HepG2 (cell line): ENCODE data around the gene GPR15. TPM values are rescaled to one million over a fixed set of nuclear protein-coding genes. Genes with fewer than 3 reads are reported as not detected.

Experiments
- ATAC-seq: fragments of 200-7000 bp; cut with Tn5 transposase; 3 replicates; pipeline ENCODE4 v1.9.1; 2020; ENCODE audit warnings: mild to moderate bottlenecking, moderate library complexity
- BruUV-seq: library from RNA; stranded (reverse); fragments of 400-500 nt; replicated peaks from 2 replicates; lab custom pipeline; 2021; lab: Mats Ljungman, UMichigan
- CTCF ChIA-PET: fragments of 300-600 bp; formaldehyde crosslinking; extraction: SDS; loops from one replicate; lab custom pipeline; 2021; ENCODE audit warnings: low total read pairs, inconsistent platforms, low intra/inter-chr PET ratio; lab: Yijun Ruan, JAX
- POLR2A ChIA-PET: fragments of 350-600 bp; sonication (Branson Sonifier 250); formaldehyde crosslinking; loops from one replicate; lab custom pipeline; 2020; ENCODE audit warnings: antibody characterized with exemption, inconsistent platforms; lab: Yijun Ruan, JAX
- DNase-seq: peaks from one replicate; pipeline ENCODE4 v3.0.0-alpha.2; 2015; ENCODE audit warnings: low spot score
- FAIRE-seq: peaks from 3 replicates; lab custom pipeline; 2011; peaks lifted over from hg19 to GRCh38; lab: Jason Lieb, UNC
- H2AFZ ChIP-seq: one replicate; pipeline ENCODE4 v1.6.1; 2011; ENCODE audit warnings: low read length, inconsistent platforms
- H3K27ac ChIP-seq: fragments of 300-600 bp; 3 replicates; pipeline ENCODE4 v1.8.0; 2011; ENCODE audit warnings: mixed run types, mild to moderate bottlenecking, mixed read lengths, low read length, inconsistent platforms; ENCODE audit not compliant: insufficient read depth; ENCODE audit errors: extremely low read length
- H3K27me3 ChIP-seq, 2 experiments: fragments of 200-600 bp in 1 of 2; 2 replicates in 1 of 2; 3 replicates in 1 of 2; pipeline versions ENCODE4 v1.6.0 to v1.8.0; 2011; ENCODE audit warnings: low read length in 2 of 2, mild to moderate bottlenecking in 2 of 2, moderate library complexity in 2 of 2, inconsistent platforms in 1 of 2; ENCODE audit not compliant: insufficient read depth in 2 of 2, control insufficient read depth in 1 of 2
- H3K36me3 ChIP-seq, 2 experiments: fragments of 200-600 bp in 1 of 2; replicated peaks in 1 of 2; 2 replicates in 1 of 2; 3 replicates in 1 of 2; pipeline versions ENCODE4 v1.5.1 to v1.8.0; 2011; ENCODE audit warnings: low read length in 2 of 2, inconsistent platforms in 1 of 2; ENCODE audit not compliant: insufficient read depth in 2 of 2, control insufficient read depth in 1 of 2
- H3K4me1 ChIP-seq: 2 replicates; pipeline ENCODE4 v1.5.1; 2012; ENCODE audit warnings: low read length, inconsistent platforms; ENCODE audit not compliant: insufficient read depth
- H3K4me2 ChIP-seq: 2 replicates; pipeline ENCODE4 v1.6.0; 2011; ENCODE audit warnings: low read depth, low read length, inconsistent platforms
- H3K4me3 ChIP-seq, 3 experiments: fragments of 200-600 bp in 1 of 3; sonication (generic), shearing (Covaris generic) in 1 of 3; replicated peaks in 1 of 3; 2 replicates each; pipeline ENCODE4 v1.5.1; 2011 to 2016; ENCODE audit warnings: low read length in 3 of 3, inconsistent platforms in 2 of 3, low read depth in 2 of 3, mild to moderate bottlenecking in 2 of 3, control low read depth in 1 of 3, mixed read lengths in 1 of 3; ENCODE audit not compliant: insufficient read depth in 1 of 3
- H3K79me2 ChIP-seq: one replicate; pipeline ENCODE4 v1.6.1; 2011; ENCODE audit warnings: low read length, inconsistent platforms; ENCODE audit not compliant: insufficient read depth
- H3K9ac ChIP-seq: 2 replicates; pipeline ENCODE4 v1.6.0; 2011; ENCODE audit warnings: mild to moderate bottlenecking, low read depth, low read length, inconsistent platforms; ENCODE audit not compliant: insufficient read depth
- H3K9me3 ChIP-seq: 2 replicates; pipeline ENCODE4 v1.5.1; 2012; ENCODE audit warnings: mild to moderate bottlenecking, low read length
- H4K20me1 ChIP-seq: 2 replicates; pipeline ENCODE4 v1.6.0; 2011; ENCODE audit warnings: inconsistent platforms, mild to moderate bottlenecking, low read length, moderate library complexity; ENCODE audit not compliant: insufficient read depth
- AFF4 ChIP-seq: sonication (generic); formaldehyde crosslinking; IDR thresholded peaks from 2 replicates; pipeline ENCODE4 v1.4.0; 2020; ENCODE audit warnings: missing genetic modification reagents
- AGO2 ChIP-seq: fragments of 200-400 bp; formaldehyde crosslinking; optimal IDR thresholded peaks from 2 replicates; pipeline ENCODE3; 2017; ENCODE audit warnings: mild to moderate bottlenecking, low read depth, low read length, moderate library complexity
- ATF7-NPFF ChIP-seq: sonication (generic); formaldehyde crosslinking; IDR thresholded peaks from 2 replicates; pipeline ENCODE4 v1.8.1; 2023; ENCODE audit warnings: mild to moderate bottlenecking, low read depth, missing genetic modification reagents, moderate library complexity
- ATRX ChIP-seq: sonication (generic); formaldehyde crosslinking; IDR thresholded peaks from 2 replicates; pipeline ENCODE4 v1.4.0; 2020; ENCODE audit warnings: missing genetic modification reagents, borderline replicate concordance
- DMAP1 ChIP-seq: IDR thresholded peaks from 2 replicates; pipeline ENCODE4 v1.6.1; 2016
- FOXC1 ChIP-seq: sonication (generic); formaldehyde crosslinking; IDR thresholded peaks from 2 replicates; pipeline ENCODE4 v1.8.0; 2022; ENCODE audit warnings: mild to moderate bottlenecking, missing genetic modification reagents, borderline replicate concordance
- HOXA9 ChIP-seq: sonication (generic); formaldehyde crosslinking; IDR thresholded peaks from 2 replicates; pipeline ENCODE4 v1.8.1; 2022; ENCODE audit warnings: missing genetic modification reagents, mild to moderate bottlenecking, moderate library complexity, borderline replicate concordance
- KLF15 ChIP-seq: sonication (generic); formaldehyde crosslinking; IDR thresholded peaks from 2 replicates; pipeline ENCODE4 v1.8.1; 2023; ENCODE audit warnings: borderline replicate concordance, mild to moderate bottlenecking, inconsistent platforms, missing genetic modification reagents, mixed read lengths
- MYNN ChIP-seq: sonication (generic); formaldehyde crosslinking; IDR thresholded peaks from 2 replicates; pipeline ENCODE4 v1.4.0; 2020; ENCODE audit warnings: mild to moderate bottlenecking, low read depth, missing genetic modification reagents
- PITX1 ChIP-seq: sonication (generic); formaldehyde crosslinking; IDR thresholded peaks from 2 replicates; pipeline ENCODE4 v1.5.1; 2020; ENCODE audit warnings: mild to moderate bottlenecking, missing genetic modification reagents
- SP140L ChIP-seq: sonication (generic); formaldehyde crosslinking; IDR thresholded peaks from 2 replicates; pipeline ENCODE4 v1.4.0; 2020; ENCODE audit warnings: missing genetic modification reagents, borderline replicate concordance
- THYN1 ChIP-seq: sonication (generic); formaldehyde crosslinking; IDR thresholded peaks from 2 replicates; pipeline ENCODE4 v1.8.1; 2023; ENCODE audit warnings: low read depth, mild to moderate bottlenecking, moderate library complexity, missing genetic modification reagents, borderline replicate concordance
- TRIM24 ChIP-seq: sonication (generic); formaldehyde crosslinking; IDR thresholded peaks from 2 replicates; pipeline ENCODE4 v1.8.0; 2022; ENCODE audit warnings: mild to moderate bottlenecking, missing genetic modification reagents
- ZFP37 ChIP-seq: sonication (generic); formaldehyde crosslinking; IDR thresholded peaks from 2 replicates; pipeline ENCODE4 v1.4.0; 2020; ENCODE audit warnings: missing genetic modification reagents, borderline replicate concordance
- ZKSCAN5 ChIP-seq: sonication (generic); formaldehyde crosslinking; IDR thresholded peaks from 2 replicates; pipeline ENCODE4 v1.5.1; 2020; ENCODE audit warnings: mild to moderate bottlenecking, missing genetic modification reagents
- ZNF235 ChIP-seq: sonication (generic); formaldehyde crosslinking; IDR thresholded peaks from 2 replicates; pipeline ENCODE4 v1.8.1; 2023; ENCODE audit warnings: mild to moderate bottlenecking, missing genetic modification reagents, borderline replicate concordance
- ZNF3 ChIP-seq: IDR thresholded peaks from 2 replicates; pipeline ENCODE4 v1.7.0; 2017; ENCODE audit warnings: inconsistent platforms
- ZNF337 ChIP-seq: sonication (generic); formaldehyde crosslinking; IDR thresholded peaks from 2 replicates; pipeline ENCODE4 v1.5.1; 2020; ENCODE audit warnings: missing genetic modification reagents, low read depth, mild to moderate bottlenecking, borderline replicate concordance
- ZNF550 ChIP-seq: sonication (generic); formaldehyde crosslinking; IDR thresholded peaks from 2 replicates; pipeline ENCODE4 v1.4.0; 2020; ENCODE audit warnings: mild to moderate bottlenecking, missing genetic modification reagents, borderline replicate concordance
- ZNF670 ChIP-seq: sonication (generic); formaldehyde crosslinking; IDR thresholded peaks from 2 replicates; pipeline ENCODE4 v1.8.0; 2022; ENCODE audit warnings: mild to moderate bottlenecking, missing genetic modification reagents, borderline replicate concordance
- ZNF746 ChIP-seq: sonication (generic); formaldehyde crosslinking; IDR thresholded peaks from 2 replicates; pipeline ENCODE4 v1.8.0; 2022; ENCODE audit warnings: mild to moderate bottlenecking, missing genetic modification reagents
- WGBS: methylation state at CpG from one replicate; pipeline ENCODE4 v1.1.6; 2017; ENCODE audit warnings: low lambda C conversion rate; 5-methylcytosine and 5-hydroxymethylcytosine counted together
- in situ Hi-C: cut with HindIII; loops from 2 replicates; pipeline ENCODE4 v1.10.0; 2017; ENCODE audit warnings: low pct_unique_long_range_greater_than_20kb; ENCODE audit not compliant: extremely low pct_ligation_motif_present
- intact Hi-C: fragments of 100-400 bp; cut with micrococcal nuclease; formaldehyde crosslinking; loops from one replicate; pipeline ENCODE4 v1.10.0; 2022; ENCODE audit not compliant: unreplicated experiment
- polyA plus RNA-seq, 8 experiments: library from polyadenylated mRNA; depleted of rRNA in 3 of 8; stranded (reverse) in 7 of 8; unstranded in 1 of 8; fragments of >200 nt; fragmentation: Illumina TruSeq in 4 of 8; extraction: Trizol in 4 of 8; gene quantifications; 2 replicates each; pipeline versions ENCODE4 v1.2.1 to v1.2.3, GENCODE V29; 2011 to 2016; ENCODE audit warnings: low read depth in 4 of 8, missing spikeins in 1 of 8, mixed read lengths in 1 of 8; ENCODE audit not compliant: insufficient read depth in 1 of 8
- total RNA-seq, 5 experiments: library from RNA; depleted of rRNA; stranded (reverse); fragments of >200 nt; fragmentation: Illumina TruSeq; extraction: Trizol; gene quantifications; 2 replicates each; pipeline ENCODE4 v1.2.3, GENCODE V29; 2016; ENCODE audit warnings: low read depth in 1 of 5

GPR15 gene
- total and polyA plus RNA-seq, 2 of the 13 experiments (the other 11 are each of a cell fraction or from before 2014, with no cell fraction given): not detected

DNA sequence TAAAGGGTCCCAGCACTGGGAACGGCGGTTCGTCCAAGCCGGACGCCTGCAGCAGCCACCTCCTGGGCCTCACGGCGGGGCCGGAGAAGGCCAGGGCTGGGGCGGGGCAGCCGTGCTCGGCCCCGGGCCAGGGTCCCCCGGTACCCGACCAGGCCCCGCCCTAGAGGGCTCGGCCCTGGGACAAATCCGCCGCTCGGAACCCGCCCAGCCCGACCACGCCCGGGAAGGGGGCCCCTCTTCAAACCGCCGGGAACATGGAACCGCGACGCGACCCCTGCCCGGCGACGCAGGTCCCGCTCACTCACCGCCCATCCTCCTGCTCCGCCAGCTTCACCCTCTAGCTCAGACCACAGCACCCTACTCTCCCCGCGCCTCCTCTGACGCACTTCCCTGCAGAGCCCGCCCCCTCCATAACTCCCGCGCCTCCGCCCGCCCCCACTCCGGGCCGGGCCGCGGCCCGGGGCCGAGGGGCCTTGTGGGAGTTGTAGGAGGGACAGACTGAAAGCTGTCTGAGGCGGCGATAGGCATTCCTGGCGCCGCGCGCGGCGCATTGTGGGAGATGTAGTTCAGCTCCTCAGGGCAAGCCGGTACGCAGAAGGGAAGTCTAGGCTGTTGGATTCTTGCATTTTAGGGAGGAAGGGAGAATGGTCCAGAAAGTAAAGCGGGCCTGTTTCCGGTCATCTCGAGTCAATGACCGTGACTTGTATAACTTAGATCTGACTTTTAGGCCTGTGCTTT lies 9.1 kb upstream of the GPR15 start, which contains the start of gene CLDND1:
CLDND1 (minus strand) TSS at position 359 of the 738 bp plus-strand sequence. CDS start 1,478 bp downstream, outside the sequence.
- Histone ChIP-seq H3K27me3 (no peaks in the 10 kb centered on the region; a peak in 1 of 5 replicates), H4K20me1 (no peaks in the 10 kb centered on the region), H3K79me2 (peaks cover 30% of the 10 kb centered on the region), H2AFZ (peak within 1 kb of the TSS; percentile 93), H3K36me3 (no peaks in the 10 kb centered on the region; a peak in 1 of 5 replicates), H3K4me3 (peak within 1 kb of the TSS; percentile 71 to 76 (median 74)), H3K27ac (peak within 1 kb of the TSS; percentile 69), H3K9me3 (no peaks in the 10 kb centered on the region), H3K4me1 (peaks cover 17% of the 10 kb centered on the region), H3K9ac (peak within 1 kb of the TSS; percentile 81), H3K4me2 (peak within 1 kb of the TSS; percentile 90)
- ChIA-PET CTCF (no interaction called here), POLR2A (interaction anchor here (0.9 to 1.2 kb wide), 3 partner anchors 10 to 379 kb away, joined by 3 to 7 read pairs (median 3); partner anchors contain the start of genes CPOX and DCBLD2)
- no TSS peak for BruUV-seq
- in situ Hi-C loops: loop anchor here (10.0 kb wide), 1 partner anchor 52 kb away; no protein-coding TSS in a partner anchor
- FAIRE-seq (peak; percentile 96), ATAC-seq (peak; percentile 99), DNase-seq (peak; percentile 91)
- intact Hi-C loops: loop anchor here (1.0 to 10.0 kb wide), 3 partner anchors 71 to 758 kb away; partner anchors contain the start of genes ARL6 and CPOX
- WGBS: 2% methylated on average over 12 of the region's 63 CpGs
- TF ChIP-seq MYNN (no peak), ZNF3 (CRISPR knock-in tag) (no peak), AFF4 (CRISPR knock-in tag) (no peak), SP140L (CRISPR knock-in tag) (no peak; the same call in 1 of the 2 replicates), AGO2 (peak; percentile 55), ATRX (CRISPR knock-in tag) (no peak), PITX1 (CRISPR knock-in tag) (no peak), ZNF550 (CRISPR knock-in tag) (no peak), ZNF746 (no peak; the same call in 1 of the 2 replicates), ZFP37 (CRISPR knock-in tag) (no peak), FOXC1 (CRISPR knock-in tag) (no peak; the same call in 1 of the 2 replicates), ZNF235 (CRISPR knock-in tag) (no peak), ZNF670 (peak; percentile 69; the same call in 1 of the 2 replicates), ZKSCAN5 (CRISPR knock-in tag) (no peak), HOXA9 (no peak), KLF15 (CRISPR knock-in tag) (no peak), DMAP1 (CRISPR knock-in tag) (peak; percentile 58; the same call in 1 of the 2 replicates), ATF7-NPFF (CRISPR knock-in tag) (no peak), TRIM24 (no peak), ZNF337 (CRISPR knock-in tag) (no peak), THYN1 (CRISPR knock-in tag) (no peak)
